Neural progenitor cell (in vitro differentiated cells): ENCODE measurements around the gene PRKCE. TPM values are rescaled to one million over a fixed set of nuclear protein-coding genes. Genes with fewer than 3 reads are reported as not detected.

Experiments used
- DNase-seq: peaks from one replicate; pipeline ENCODE4 v3.0.0-alpha.2; 2016; ENCODE audit warnings: low spot score
- H2AFZ ChIP-seq: fragments of 200-600 bp; sonication (generic); replicated peaks from 2 replicates; pipeline ENCODE4 v1.6.1; 2016; ENCODE audit warnings: antibody characterized with exemption
- H3F3A ChIP-seq: fragments of 200-600 bp; sonication (generic); 2 replicates; pipeline ENCODE4 v1.6.1; 2016; ENCODE audit warnings: antibody characterized with exemption, low read depth
- H3K27ac ChIP-seq: fragments of 200-600 bp; sonication (generic); 2 replicates; pipeline ENCODE4 v1.5.1; 2016; ENCODE audit warnings: mild to moderate bottlenecking
- H3K27me3 ChIP-seq: fragments of 200-600 bp; sonication (generic); 2 replicates; pipeline ENCODE4 v1.6.1; 2016; ENCODE audit warnings: mild to moderate bottlenecking, moderate library complexity
- H3K36me3 ChIP-seq: fragments of 200-600 bp; sonication (generic); 2 replicates; pipeline ENCODE4 v1.5.1; 2016
- H3K4me1 ChIP-seq: fragments of 200-600 bp; sonication (generic); 2 replicates; pipeline ENCODE4 v1.6.1; 2016; ENCODE audit warnings: mixed run types
- H3K4me2 ChIP-seq: fragments of 200-600 bp; sonication (generic); 2 replicates; pipeline ENCODE4 v1.6.1; 2016
- H3K4me3 ChIP-seq: fragments of 200-600 bp; sonication (generic); 2 replicates; pipeline ENCODE4 v1.5.1; 2016
- H3K79me2 ChIP-seq: fragments of 200-600 bp; sonication (generic); 2 replicates; pipeline ENCODE4 v1.6.1; 2016; ENCODE audit warnings: low read depth
- H3K9ac ChIP-seq: fragments of 200-600 bp; sonication (generic); 2 replicates; pipeline ENCODE4 v1.6.1; 2016
- H3K9me3 ChIP-seq: fragments of 200-600 bp; sonication (generic); 2 replicates; pipeline ENCODE4 v1.5.1; 2016; ENCODE audit warnings: low read depth
- H4K20me1 ChIP-seq: fragments of 200-600 bp; sonication (generic); 2 replicates; pipeline ENCODE4 v1.6.1; 2016; ENCODE audit warnings: low read depth
- H3K27ac Mint-ChIP-seq: 3 replicates; pipeline ENCODE4 v1.8.0; 2021; ENCODE audit warnings: mixed read lengths
- H3K27me3 Mint-ChIP-seq: 2 replicates; pipeline ENCODE4 v1.8.0; 2022; ENCODE audit warnings: low read depth, mild to moderate bottlenecking, inconsistent platforms, moderate library complexity, mixed read lengths; ENCODE audit not compliant: insufficient read depth
- H3K36me3 Mint-ChIP-seq: 3 replicates; pipeline ENCODE4 v1.8.0; 2021; ENCODE audit warnings: mixed read lengths
- H3K4me1 Mint-ChIP-seq: 3 replicates; pipeline ENCODE4 v1.8.0; 2021; ENCODE audit warnings: mixed read lengths
- H3K4me3 Mint-ChIP-seq: 3 replicates; pipeline ENCODE4 v1.8.0; 2021; ENCODE audit warnings: mild to moderate bottlenecking, moderate library complexity, mixed read lengths
- H3K9me3 Mint-ChIP-seq: 3 replicates; pipeline ENCODE4 v1.8.0; 2020; ENCODE audit warnings: mixed read lengths
- EZH2 ChIP-seq: fragments of 200-600 bp; sonication (generic); IDR thresholded peaks from 2 replicates; pipeline ENCODE4 v1.6.1; 2017; ENCODE audit warnings: antibody characterized with exemption, mild to moderate bottlenecking, moderate library complexity
- EZH2phosphoT487 ChIP-seq: fragments of 200-600 bp; sonication (generic); IDR thresholded peaks from 2 replicates; pipeline ENCODE4 v1.6.1; 2017; ENCODE audit warnings: antibody characterized with exemption
- total RNA-seq: library from RNA; depleted of rRNA; stranded (reverse); fragments of >200 nt; gene quantifications from 2 replicates; pipeline ENCODE4 v1.2.3, GENCODE V29; 2015; ENCODE audit warnings: low replicate concordance
- TF ChIP-seq, protein P1 (sequence below): fragments of 200-600 bp; sonication (generic); IDR thresholded peaks from 2 replicates; pipeline ENCODE4 v1.5.1; 2017; ENCODE audit warnings: antibody characterized with exemption, mild to moderate bottlenecking

PRKCE gene
- total RNA-seq, 1 donor from 2014 or later, result 4.1 TPM

DNA sequence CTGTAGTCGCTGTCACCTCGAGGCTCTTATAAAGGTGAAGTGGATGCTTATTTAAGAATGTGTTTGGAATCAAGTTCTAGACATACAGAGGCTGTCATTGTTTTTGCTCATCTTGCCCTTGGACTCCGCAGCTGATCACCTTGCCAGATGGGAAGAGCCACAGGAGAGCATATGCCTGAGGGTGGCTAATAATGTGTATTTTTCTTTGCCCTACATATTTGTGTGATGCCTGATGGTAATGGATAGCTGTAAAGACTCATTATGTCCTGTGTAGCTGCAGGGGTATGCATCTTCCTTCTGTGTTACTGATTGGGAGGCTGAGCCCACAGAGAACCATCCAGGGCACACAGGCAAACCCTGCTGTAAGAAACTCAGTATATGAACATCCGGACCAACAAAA, 61.7 kb downstream of the PRKCE start:
- DNase-seq, result no peak
- peaks cover 7% of the 10 kb centered on the region for H3K36me3 Mint-ChIP-seq
- Histone ChIP-seq H3K9me3 (no peaks in the 10 kb centered on the region), H4K20me1 (no peaks in the 10 kb centered on the region), H3K27ac (no peak overlapping the region), H2AFZ (no peak overlapping the region), H3F3A (no peaks in the 10 kb centered on the region), H3K4me3 (no peak overlapping the region), H3K79me2 (no peaks in the 10 kb centered on the region), H3K9ac (no peak overlapping the region), H3K4me2 (no peak overlapping the region), H3K27me3 (no peaks in the 10 kb centered on the region), H3K4me1 (no peaks in the 10 kb centered on the region), H3K36me3 (no peaks in the 10 kb centered on the region)
- H3K27ac Mint-ChIP-seq, result no peak overlapping the region
- H3K4me3 Mint-ChIP-seq, result no peak overlapping the region
- peaks cover 10% of the 10 kb centered on the region for H3K4me1 Mint-ChIP-seq
- TF ChIP-seq, protein P1, sequence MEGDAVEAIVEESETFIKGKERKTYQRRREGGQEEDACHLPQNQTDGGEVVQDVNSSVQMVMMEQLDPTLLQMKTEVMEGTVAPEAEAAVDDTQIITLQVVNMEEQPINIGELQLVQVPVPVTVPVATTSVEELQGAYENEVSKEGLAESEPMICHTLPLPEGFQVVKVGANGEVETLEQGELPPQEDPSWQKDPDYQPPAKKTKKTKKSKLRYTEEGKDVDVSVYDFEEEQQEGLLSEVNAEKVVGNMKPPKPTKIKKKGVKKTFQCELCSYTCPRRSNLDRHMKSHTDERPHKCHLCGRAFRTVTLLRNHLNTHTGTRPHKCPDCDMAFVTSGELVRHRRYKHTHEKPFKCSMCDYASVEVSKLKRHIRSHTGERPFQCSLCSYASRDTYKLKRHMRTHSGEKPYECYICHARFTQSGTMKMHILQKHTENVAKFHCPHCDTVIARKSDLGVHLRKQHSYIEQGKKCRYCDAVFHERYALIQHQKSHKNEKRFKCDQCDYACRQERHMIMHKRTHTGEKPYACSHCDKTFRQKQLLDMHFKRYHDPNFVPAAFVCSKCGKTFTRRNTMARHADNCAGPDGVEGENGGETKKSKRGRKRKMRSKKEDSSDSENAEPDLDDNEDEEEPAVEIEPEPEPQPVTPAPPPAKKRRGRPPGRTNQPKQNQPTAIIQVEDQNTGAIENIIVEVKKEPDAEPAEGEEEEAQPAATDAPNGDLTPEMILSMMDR, result no peak
- TF ChIP-seq EZH2, result no peak
- TF ChIP-seq EZH2phosphoT487, result no peak
- H3K9me3 Mint-ChIP-seq, result peaks cover 2% of the 10 kb centered on the region
- no peaks in the 10 kb centered on the region for H3K27me3 Mint-ChIP-seq

DNA sequence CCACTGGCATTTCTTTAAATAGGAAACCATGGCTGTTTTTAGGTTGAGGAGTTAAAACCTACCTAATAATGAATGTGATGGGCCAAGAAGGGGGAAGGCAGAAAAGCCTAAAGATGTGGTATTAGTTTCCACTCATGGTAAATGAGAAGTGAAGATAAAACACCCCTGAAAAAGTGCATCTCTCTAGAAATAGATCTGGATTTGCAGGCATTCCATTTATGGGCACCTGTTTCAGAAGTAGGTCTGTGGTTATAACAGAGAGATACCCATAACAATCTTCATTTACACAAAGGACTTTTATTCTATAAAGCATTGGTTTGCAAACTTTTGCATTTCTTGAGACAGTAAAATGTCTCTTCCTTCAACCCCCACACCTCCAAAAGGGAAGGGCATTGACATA, 62.1 kb downstream of the PRKCE start:
- no peaks in the 10 kb centered on the region for H3K27me3 Mint-ChIP-seq
- H3K9me3 Mint-ChIP-seq, result no peaks in the 10 kb centered on the region
- no peaks in the 10 kb centered on the region for H3K9me3 ChIP-seq
- no peak overlapping the region for H3K4me2 ChIP-seq
- H3K36me3 ChIP-seq, result no peaks in the 10 kb centered on the region
- peaks cover 10% of the 10 kb centered on the region for H3K4me1 Mint-ChIP-seq
- TF ChIP-seq, protein P1, result no peak
- TF ChIP-seq EZH2phosphoT487, result no peak
- no peak for TF ChIP-seq EZH2
- no peak overlapping the region for H3K9ac ChIP-seq
- no peak for DNase-seq
- no peaks in the 10 kb centered on the region for H4K20me1 ChIP-seq
- H3K4me3 Mint-ChIP-seq, result no peak overlapping the region
- H3K27ac ChIP-seq, result no peak overlapping the region
- H3K4me3 ChIP-seq, result no peak overlapping the region
- peaks cover 2% of the 10 kb centered on the region for H3K36me3 Mint-ChIP-seq
- no peaks in the 10 kb centered on the region for H3K27me3 ChIP-seq
- H3K79me2 ChIP-seq, result no peaks in the 10 kb centered on the region
- no peak overlapping the region for H2AFZ ChIP-seq
- no peak overlapping the region for H3K27ac Mint-ChIP-seq
- no peaks in the 10 kb centered on the region for H3F3A ChIP-seq
- no peaks in the 10 kb centered on the region for H3K4me1 ChIP-seq

DNA sequence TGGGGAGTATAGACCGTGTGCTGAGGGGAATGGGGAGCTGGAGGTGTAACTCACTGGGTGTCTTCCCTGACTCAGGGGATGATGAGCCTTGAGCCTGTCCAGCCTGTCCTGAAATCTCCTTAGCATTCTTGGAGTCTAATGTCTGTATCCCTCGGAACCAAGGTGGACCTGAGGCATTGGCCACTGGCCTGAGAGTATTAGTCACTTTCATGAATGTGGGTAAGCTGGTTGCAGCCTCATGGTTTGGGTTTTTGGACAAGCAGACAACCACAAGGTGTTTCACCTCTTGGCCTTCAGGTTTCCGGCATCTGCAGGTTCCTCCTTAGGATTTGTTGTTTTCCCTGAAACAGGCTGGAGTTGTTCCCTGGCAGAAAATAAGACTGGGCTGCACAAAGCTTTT, 63.2 kb downstream of the PRKCE start:
- Histone ChIP-seq H3K4me1 (no peaks in the 10 kb centered on the region), H3K9ac (no peak overlapping the region), H2AFZ (no peak overlapping the region), H3K4me3 (no peak overlapping the region), H3K27me3 (no peaks in the 10 kb centered on the region), H3K4me2 (no peak overlapping the region), H3K27ac (no peak overlapping the region), H3F3A (no peaks in the 10 kb centered on the region), H3K79me2 (no peaks in the 10 kb centered on the region), H3K9me3 (no peaks in the 10 kb centered on the region), H3K36me3 (no peaks in the 10 kb centered on the region), H4K20me1 (no peaks in the 10 kb centered on the region)
- Mint-ChIP-seq H3K9me3 (no peaks in the 10 kb centered on the region), H3K27ac (no peak overlapping the region), H3K27me3 (no peaks in the 10 kb centered on the region), H3K4me3 (no peak overlapping the region), H3K4me1 (peaks cover 10% of the 10 kb centered on the region), H3K36me3 (no peaks in the 10 kb centered on the region)
- DNase-seq, result no peak
- TF ChIP-seq, protein P1, result no peak
- TF ChIP-seq EZH2 (no peak), EZH2phosphoT487 (no peak)
